ENCODE measurements around the gene MIA2. TPM values are rescaled to one million over a fixed set of nuclear protein-coding genes. Genes with fewer than 3 reads are reported as not detected.

The MIA2 gene
- total and polyA plus RNA-seq, 7 donors = 10.6 to 29.1 (median 18.3) TPM

- H3K36me3 ChIP-seq (ENCODE audit: insufficient read depth in 1 of 2, low read depth in 1 of 2) = no peaks in the 10 kb centered on the region
- intact Hi-C loops (cut with DNase I) = loop anchor here in 1 of 2 donors (10.0 kb wide), 1 partner anchor 160 kb away; no protein-coding TSS in a partner anchor
- TF ChIP-seq CTCF (IDR thresholded peaks at IDR 0.05) = no peak
- no peak overlapping the region for H3K4me3 ChIP-seq
- peaks cover 5% of the 10 kb centered on the region for H3K9me3 ChIP-seq
- ATAC-seq = no peak
- DNase-seq = no peak
- 89 to 97% (median 97%) methylated on average over 1 of the region's 1 CpG for WGBS, 3 donors
- H3K4me1 ChIP-seq = peaks cover 18% of the 10 kb centered on the region
- H3K27ac ChIP-seq = peak overlapping the region; percentile 18
- no peaks in the 10 kb centered on the region for H3K27me3 ChIP-seq (ENCODE audit: insufficient read depth in 3 of 3, low read length in 2 of 3)
Measured at GRCh38 chr14:39264558-39264957, 30.8 kb downstream of the MIA2 start.

GRCh38 chr14:39265033-39265432 lies 31.3 kb downstream of the MIA2 start:
- no peak for TF ChIP-seq CTCF (IDR thresholded peaks at IDR 0.05)
- 1 to 6% (median 2%) methylated on average over 2 of the region's 2 CpGs for WGBS, 3 donors
- Histone ChIP-seq H3K4me1 (peaks cover 22% of the 10 kb centered on the region), H3K9me3 (peaks cover 5% of the 10 kb centered on the region), H3K27me3 (ENCODE audit: insufficient read depth in 3 of 3, low read length in 2 of 3) (no peaks in the 10 kb centered on the region), H3K36me3 (ENCODE audit: insufficient read depth in 1 of 2, low read depth in 1 of 2) (no peaks in the 10 kb centered on the region), H3K27ac (peak overlapping the region; percentile 100), H3K4me3 (peak overlapping the region; percentile 95)
- ATAC-seq (peak in 2 of 4 donors; percentile 30 to 33), DNase-seq (no peak)
- intact Hi-C loops (cut with DNase I) = loop anchor here (5.0 to 10.0 kb wide), 3 partner anchors 88 to 167 kb away; partner anchors contain the start of genes FBXO33 (in 1 of the 2) and PNN (in 1 of the 2)

GRCh38 chr14:39265806-39266524 lies 32.2 kb downstream of the MIA2 start:
- H3K4me1 ChIP-seq = peaks cover 31% of the 10 kb centered on the region
- no peaks in the 10 kb centered on the region for H3K27me3 ChIP-seq (ENCODE audit: insufficient read depth in 3 of 3, low read length in 2 of 3)
- peak in 1 of 2 donors; percentile 87 for DNase-seq
- intact Hi-C loops (cut with DNase I) = loop anchor here (2.0 to 10.0 kb wide), 4 partner anchors 89 to 166 kb away; partner anchors contain the start of genes PNN (in 2 of the 2) and FBXO33 (in 1 of the 2)
- peak overlapping the region; percentile 95 for H3K4me3 ChIP-seq
- peaks cover 5% of the 10 kb centered on the region for H3K9me3 ChIP-seq
- peak overlapping the region; percentile 100 for H3K27ac ChIP-seq
- no peak for TF ChIP-seq CTCF (IDR thresholded peaks at IDR 0.05)
- WGBS, 3 donors = 2 to 5% (median 3%) methylated on average over 14 of the region's 14 CpGs
- peak in 3 of 4 donors; percentile 67 to 78 (median 78) for ATAC-seq
- H3K36me3 ChIP-seq (ENCODE audit: insufficient read depth in 1 of 2, low read depth in 1 of 2) = no peaks in the 10 kb centered on the region

- Histone ChIP-seq H3K9me3 (peaks cover 6% of the 10 kb centered on the region), H3K27ac (peak overlapping the region; percentile 100), H3K36me3 (ENCODE audit: insufficient read depth in 1 of 2, low read depth in 1 of 2) (no peaks in the 10 kb centered on the region), H3K27me3 (ENCODE audit: insufficient read depth in 3 of 3, low read length in 2 of 3) (no peaks in the 10 kb centered on the region), H3K4me1 (peaks cover 31% of the 10 kb centered on the region), H3K4me3 (peak overlapping the region; percentile 95)
- WGBS, 3 donors = 0 to 2% (median 1%) methylated on average over 26 to 31 of the region's 31 CpGs
- TF ChIP-seq CTCF (IDR thresholded peaks at IDR 0.05) = no peak
- DNase-seq (peak; percentile 72 to 85), ATAC-seq (peak; percentile 73 to 81 (median 76))
- intact Hi-C loops (cut with DNase I) = loop anchor here (2.0 to 10.0 kb wide), 4 partner anchors 89 to 166 kb away; partner anchors contain the start of genes PNN (in 2 of the 2) and FBXO33 (in 1 of the 2)
Measured at GRCh38 chr14:39266525-39266870, 32.8 kb downstream of the MIA2 start.
